A673 (cell line): ENCODE measurements around the gene TNS4. TPM values are rescaled to one million over a fixed set of nuclear protein-coding genes. Genes with fewer than 3 reads are reported as not detected.

ENCODE experiments used
- BruUV-seq: library from RNA; stranded (reverse); fragments of 400-500 nt; replicated peaks from 2 replicates; lab custom pipeline; 2021; lab: Mats Ljungman, UMichigan
- CTCF ChIA-PET: fragments of 300-600 bp; sonication (Branson Sonifier 250); formaldehyde crosslinking; loops from one replicate; lab custom pipeline; 2022; ENCODE audit warnings: antibody characterized with exemption; lab: Charles Lee
- POLR2A ChIA-PET: fragments of 300-600 bp; sonication (Branson Sonifier 250); formaldehyde crosslinking; loops from one replicate; lab custom pipeline; 2022; ENCODE audit warnings: antibody characterized with exemption; ENCODE audit not compliant: low non-redundant PET; lab: Charles Lee
- DNase-seq: peaks from one replicate; pipeline ENCODE4 v3.0.0-alpha.2; 2015; ENCODE audit warnings: low spot score
- H3K27ac ChIP-seq: fragments of 200-600 bp; sonication (generic); 2 replicates; pipeline ENCODE4 v1.5.1; 2016; ENCODE audit warnings: mixed run types, low read depth, mild to moderate bottlenecking, mixed read lengths, antibody characterized with exemption, low read length; ENCODE audit not compliant: poor library complexity, severe bottlenecking
- H3K27me3 ChIP-seq: fragments of 200-600 bp; sonication (generic); replicated peaks from 2 replicates; pipeline ENCODE4 v1.6.1; 2017; ENCODE audit warnings: mixed run types, low read depth, mild to moderate bottlenecking, mixed read lengths, antibody characterized with exemption, low read length; ENCODE audit not compliant: insufficient read depth, poor library complexity
- H3K36me3 ChIP-seq: fragments of 200-600 bp; sonication (generic); 2 replicates; pipeline ENCODE4 v1.6.1; 2016; ENCODE audit warnings: mixed run types, mild to moderate bottlenecking, mixed read lengths, antibody characterized with exemption, low read length; ENCODE audit not compliant: insufficient read depth, poor library complexity, severe bottlenecking
- H3K4me1 ChIP-seq: fragments of 200-600 bp; sonication (generic); 2 replicates; pipeline ENCODE4 v1.6.1; 2017; ENCODE audit warnings: mixed run types, mild to moderate bottlenecking, mixed read lengths, antibody characterized with exemption, low read length; ENCODE audit not compliant: insufficient read depth, poor library complexity, severe bottlenecking
- H3K4me3 ChIP-seq: fragments of 200-600 bp; sonication (generic); 2 replicates; pipeline ENCODE4 v1.5.1; 2016; ENCODE audit warnings: low read depth, mixed run types, mild to moderate bottlenecking, mixed read lengths, low read length; ENCODE audit not compliant: poor library complexity, severe bottlenecking
- H3K9me3 ChIP-seq: fragments of 200-600 bp; sonication (generic); 2 replicates; pipeline ENCODE4 v1.6.1; 2016; ENCODE audit warnings: mixed run types, low read depth, mild to moderate bottlenecking, mixed read lengths, antibody characterized with exemption, low read length; ENCODE audit not compliant: poor library complexity, severe bottlenecking
- CTCF ChIP-seq: fragments of 300-800, 200-600 bp; sonication (generic); conservative IDR thresholded peaks from 2 replicates; pipeline ENCODE4 v1.5.1; 2017; ENCODE audit warnings: low read depth, mild to moderate bottlenecking, antibody characterized with exemption, low read length, moderate library complexity, mixed read lengths
- EZH2 ChIP-seq: fragments of 200-600 bp; sonication (generic); IDR thresholded peaks from 2 replicates; pipeline ENCODE4 v1.6.1; 2017; ENCODE audit warnings: borderline replicate concordance, low read depth, mild to moderate bottlenecking, mixed read lengths, antibody characterized with exemption, low read length; ENCODE audit not compliant: poor library complexity, severe bottlenecking
- intact Hi-C: fragments of 100-400 bp; cut with micrococcal nuclease; formaldehyde crosslinking; loops from one replicate; pipeline ENCODE4 v1.10.0; 2022; ENCODE audit not compliant: unreplicated experiment
- total RNA-seq: library from RNA; stranded (reverse); gene quantifications from 2 replicates; pipeline ENCODE4 v1.2.3, GENCODE V29; 2021

TNS4 gene
- total RNA-seq, 1 experiment from 2014 or later = not detected

GRCh38 chr17:40496634-40497420 lies 4.6 kb downstream of the TNS4 start:
- Histone ChIP-seq H3K4me1 (no peaks in the 10 kb centered on the region), H3K36me3 (no peaks in the 10 kb centered on the region), H3K27me3 (no peaks in the 10 kb centered on the region), H3K9me3 (no peaks in the 10 kb centered on the region), H3K4me3 (no peak overlapping the region), H3K27ac (no peak overlapping the region)
- no peak for TF ChIP-seq CTCF
- no peak for TF ChIP-seq EZH2
- ChIA-PET POLR2A (no interaction called here), CTCF (interaction anchor here (0.6 kb wide), 1 partner anchor 81 kb away, joined by 8 read pairs; no protein-coding TSS in a partner anchor)
- DNase-seq = no peak
- intact Hi-C loops = no loop called here
- BruUV-seq = no TSS peak

GRCh38 chr17:40496170-40496569 lies 5.3 kb downstream of the TNS4 start:
- Histone ChIP-seq H3K27me3 (no peaks in the 10 kb centered on the region), H3K27ac (no peak overlapping the region), H3K9me3 (no peaks in the 10 kb centered on the region), H3K4me1 (no peaks in the 10 kb centered on the region), H3K4me3 (no peak overlapping the region), H3K36me3 (no peaks in the 10 kb centered on the region)
- CTCF ChIA-PET = no interaction called here
- TF ChIP-seq CTCF = no peak
- TF ChIP-seq EZH2 = no peak
- BruUV-seq = no TSS peak
- POLR2A ChIA-PET = no interaction called here
- DNase-seq = no peak
- intact Hi-C loops = no loop called here

- ChIA-PET POLR2A (no interaction called here), CTCF (no interaction called here)
- DNase-seq = no peak
Observed at GRCh38 chr17:40495140-40495539, 6.3 kb downstream of the TNS4 start.

More at GRCh38 chr17:40495140-40495539, 6.3 kb downstream of the TNS4 start:
- Histone ChIP-seq H3K27ac (no peak overlapping the region), H3K9me3 (no peaks in the 10 kb centered on the region), H3K4me1 (no peaks in the 10 kb centered on the region), H3K27me3 (no peaks in the 10 kb centered on the region), H3K36me3 (no peaks in the 10 kb centered on the region), H3K4me3 (no peak overlapping the region)
- TF ChIP-seq CTCF (no peak), EZH2 (no peak)
- intact Hi-C loops = no loop called here
- BruUV-seq = no TSS peak
